ENCODE results near the gene LTF. TPM values are rescaled to one million over a fixed set of nuclear protein-coding genes. Genes with fewer than 3 reads are reported as not detected.

LTF gene
- polyA plus RNA-seq, 1 donor from 2014 or later, result not detected

DNA sequence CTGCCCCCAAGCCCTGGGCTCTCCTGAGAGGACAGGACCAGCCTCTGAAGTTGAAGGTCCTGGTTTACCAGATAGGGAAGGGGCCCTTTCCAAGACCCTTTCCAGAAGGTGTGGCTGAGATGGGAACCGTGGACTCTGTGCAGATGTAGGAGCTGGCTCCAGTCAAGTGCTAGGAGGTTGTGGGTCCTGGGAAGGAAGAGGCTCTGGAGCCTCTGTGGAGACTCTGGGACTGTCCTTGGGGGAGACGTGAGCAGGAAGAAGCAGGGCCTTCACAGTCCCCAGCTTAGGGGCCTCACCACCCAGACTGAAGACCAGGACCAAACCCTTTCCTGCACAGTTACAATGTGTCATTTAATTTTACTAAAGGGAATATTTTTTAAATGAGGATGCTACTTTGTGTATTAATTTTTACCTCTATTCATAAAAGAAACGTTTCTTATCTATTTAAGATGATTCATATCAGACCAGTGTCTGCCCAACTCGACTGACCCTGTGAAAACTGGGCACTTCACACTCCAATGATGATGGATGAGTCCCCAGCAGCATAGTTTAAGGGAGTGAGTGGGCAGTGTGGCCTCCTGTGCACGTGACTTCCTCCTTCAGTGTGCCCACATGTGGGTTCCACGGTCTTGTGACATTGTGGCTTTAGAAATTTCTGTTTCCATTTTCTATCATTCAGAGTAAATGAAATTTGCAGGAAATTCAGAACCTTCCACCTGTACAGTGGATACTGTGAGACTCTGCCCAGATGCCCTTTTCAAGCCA lies 68.8 kb downstream of the LTF start:
- H3K9me2 ChIP-seq (ENCODE audit: insufficient read depth, low read length), result no peaks in the 10 kb centered on the region
- no peaks in the 10 kb centered on the region for H4K20me1 ChIP-seq (ENCODE audit: insufficient read depth)
- no peaks in the 10 kb centered on the region for H3K9me3 ChIP-seq (ENCODE audit: low read length)
- no peak overlapping the region for H2AFZ ChIP-seq (ENCODE audit: low read depth, low read length)
- H3K4me3 ChIP-seq (ENCODE audit: low read length), result no peak overlapping the region
- H3K4me2 ChIP-seq (ENCODE audit: low read length), result no peak overlapping the region
- no peaks in the 10 kb centered on the region for H3K27me3 ChIP-seq (ENCODE audit: insufficient read depth, low read depth, low read length)
- no peaks in the 10 kb centered on the region for H3K36me3 ChIP-seq (ENCODE audit: insufficient read depth, low read length)
- H3K9ac ChIP-seq (ENCODE audit: low read length), result no peak overlapping the region
- H3K79me2 ChIP-seq (replicated peaks; ENCODE audit: insufficient read depth, low read length), result no peaks in the 10 kb centered on the region
- TF ChIP-seq RAD21 (conservative IDR thresholded peaks at IDR 0.05) (no peak), MXI1 (conservative IDR thresholded peaks at IDR 0.05; ENCODE audit: poor library complexity, severe bottlenecking) (no peak), EZH2 (IDR thresholded peaks at IDR 0.05; ENCODE audit: borderline replicate concordance, insufficient read depth, low read length, poor library complexity, severe bottlenecking) (no peak), SMC3 (conservative IDR thresholded peaks at IDR 0.05; ENCODE audit: poor library complexity) (no peak), REST (IDR thresholded peaks at IDR 0.05; ENCODE audit: borderline replicate concordance) (no peak), POLR2AphosphoS5 (IDR thresholded peaks at IDR 0.05) (no peak), TAF1 (IDR thresholded peaks at IDR 0.05; ENCODE audit: low read depth) (no peak), EP300 (conservative IDR thresholded peaks at IDR 0.05; ENCODE audit: poor library complexity, severe bottlenecking) (no peak)
- TF ChIP-seq, protein P1, sequence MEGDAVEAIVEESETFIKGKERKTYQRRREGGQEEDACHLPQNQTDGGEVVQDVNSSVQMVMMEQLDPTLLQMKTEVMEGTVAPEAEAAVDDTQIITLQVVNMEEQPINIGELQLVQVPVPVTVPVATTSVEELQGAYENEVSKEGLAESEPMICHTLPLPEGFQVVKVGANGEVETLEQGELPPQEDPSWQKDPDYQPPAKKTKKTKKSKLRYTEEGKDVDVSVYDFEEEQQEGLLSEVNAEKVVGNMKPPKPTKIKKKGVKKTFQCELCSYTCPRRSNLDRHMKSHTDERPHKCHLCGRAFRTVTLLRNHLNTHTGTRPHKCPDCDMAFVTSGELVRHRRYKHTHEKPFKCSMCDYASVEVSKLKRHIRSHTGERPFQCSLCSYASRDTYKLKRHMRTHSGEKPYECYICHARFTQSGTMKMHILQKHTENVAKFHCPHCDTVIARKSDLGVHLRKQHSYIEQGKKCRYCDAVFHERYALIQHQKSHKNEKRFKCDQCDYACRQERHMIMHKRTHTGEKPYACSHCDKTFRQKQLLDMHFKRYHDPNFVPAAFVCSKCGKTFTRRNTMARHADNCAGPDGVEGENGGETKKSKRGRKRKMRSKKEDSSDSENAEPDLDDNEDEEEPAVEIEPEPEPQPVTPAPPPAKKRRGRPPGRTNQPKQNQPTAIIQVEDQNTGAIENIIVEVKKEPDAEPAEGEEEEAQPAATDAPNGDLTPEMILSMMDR (IDR thresholded peaks at IDR 0.05; ENCODE audit: poor library complexity, severe bottlenecking), result no peak
- H3K27ac ChIP-seq (ENCODE audit: low read length), result no peak overlapping the region
- no peaks in the 10 kb centered on the region for H3F3A ChIP-seq (ENCODE audit: insufficient read depth, low read length, poor library complexity, severe bottlenecking)

DNA sequence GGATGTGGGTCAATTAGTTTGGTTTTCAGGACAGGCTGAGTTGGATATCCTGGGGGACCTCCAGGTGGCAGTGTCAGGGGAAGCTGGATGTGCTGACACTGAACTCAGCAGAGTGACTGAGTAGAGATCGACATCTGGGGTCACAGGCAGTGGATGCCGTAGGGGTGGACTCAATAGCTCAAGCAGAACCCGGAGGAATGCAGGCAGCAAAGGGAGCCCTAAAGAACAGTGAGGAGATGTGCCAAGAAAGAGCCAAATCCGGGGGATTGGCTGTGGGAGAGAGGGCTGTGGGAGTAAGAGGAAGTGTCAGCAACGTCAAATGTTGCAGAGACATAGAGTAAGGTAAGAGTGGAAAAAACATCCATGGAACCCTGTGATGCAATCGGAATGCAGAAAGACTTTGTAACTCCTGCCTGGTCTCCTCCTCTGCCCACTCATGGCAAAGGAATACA lies 69.5 kb downstream of the LTF start:
- Histone ChIP-seq H3K9me2 (ENCODE audit: insufficient read depth, low read length) (no peaks in the 10 kb centered on the region), H3K79me2 (replicated peaks; ENCODE audit: insufficient read depth, low read length) (no peaks in the 10 kb centered on the region), H3K36me3 (ENCODE audit: insufficient read depth, low read length) (no peaks in the 10 kb centered on the region), H3K9me3 (ENCODE audit: low read length) (no peaks in the 10 kb centered on the region), H4K20me1 (ENCODE audit: insufficient read depth) (no peaks in the 10 kb centered on the region), H3K4me3 (ENCODE audit: low read length) (no peak overlapping the region), H3F3A (ENCODE audit: insufficient read depth, low read length, poor library complexity, severe bottlenecking) (no peaks in the 10 kb centered on the region), H2AFZ (ENCODE audit: low read depth, low read length) (no peak overlapping the region), H3K4me2 (ENCODE audit: low read length) (no peak overlapping the region), H3K27me3 (ENCODE audit: insufficient read depth, low read depth, low read length) (no peaks in the 10 kb centered on the region), H3K9ac (ENCODE audit: low read length) (no peak overlapping the region), H3K27ac (ENCODE audit: low read length) (no peak overlapping the region)
- TF ChIP-seq TAF1 (IDR thresholded peaks at IDR 0.05; ENCODE audit: low read depth) (no peak), MXI1 (conservative IDR thresholded peaks at IDR 0.05; ENCODE audit: poor library complexity, severe bottlenecking) (no peak), RAD21 (conservative IDR thresholded peaks at IDR 0.05) (no peak)
